ENCODE data around the gene USP21.

GRCh38 chr1:161121042-161121650 is 38.2 kb upstream of the USP21 start:
- no peak for TF ChIP-seq EZH2phosphoT487 (IDR thresholded peaks at IDR 0.05)
- no peak for TF ChIP-seq CTCF (IDR thresholded peaks at IDR 0.05)
- no peak for TF ChIP-seq EZH2 (IDR thresholded peaks at IDR 0.05)
